Thoracic aorta (tissue), 2 donors: Measurements from ENCODE around the gene ALK. TPM values are rescaled to one million over a fixed set of nuclear protein-coding genes. Genes with fewer than 3 reads are reported as not detected.

ENCODE experiments used
- ATAC-seq: fragments of 150-250 bp; one replicate; pipeline ENCODE4 v1.8.0; 2017; ENCODE audit warnings: low read depth; ENCODE audit not compliant: insufficient number of reproducible peaks, low FRiP score
- DNase-seq: peaks from one replicate; pipeline ENCODE4 v3.0.0-alpha.2; 2020; ENCODE audit warnings: low spot score
- H3K27ac ChIP-seq, 2 donors: fragments of 200-600 bp; sonication (generic); 1 replicate in 1 of 2; 2 replicates in 1 of 2; pipeline ENCODE4 v1.5.1; 2016; ENCODE audit warnings: mild to moderate bottlenecking in 2 of 2, moderate library complexity in 2 of 2
- H3K27me3 ChIP-seq: fragments of 200-600 bp; sonication (generic); replicated peaks from 2 replicates; pipeline ENCODE4 v1.6.0; 2016; ENCODE audit warnings: mild to moderate bottlenecking; ENCODE audit not compliant: insufficient read depth
- H3K36me3 ChIP-seq: fragments of 200-600 bp; sonication (generic); one replicate; pipeline ENCODE4 v1.5.1; 2016
- H3K4me1 ChIP-seq, 2 donors: fragments of 200-600 bp; sonication (generic); 1 replicate in 1 of 2; 2 replicates in 1 of 2; pipeline versions ENCODE4 v1.5.1 to v1.6.0; 2016; ENCODE audit warnings: low read depth in 2 of 2, mild to moderate bottlenecking in 1 of 2; ENCODE audit not compliant: control insufficient read depth in 1 of 2
- H3K4me3 ChIP-seq: fragments of 200-600 bp; sonication (generic); 2 replicates; pipeline ENCODE4 v1.5.1; 2016; ENCODE audit warnings: mild to moderate bottlenecking
- H3K9me3 ChIP-seq: fragments of 200-600 bp; sonication (generic); 2 replicates; pipeline ENCODE4 v1.5.1; 2016
- CTCF ChIP-seq: fragments of 200-600 bp; sonication (generic); IDR thresholded peaks from one replicate; pipeline ENCODE4 v1.5.1; 2019; ENCODE audit warnings: antibody characterized with exemption
- total RNA-seq, 2 donors: library from RNA; depleted of rRNA; stranded (reverse); fragments of >200 nt; gene quantifications; one replicate each; pipeline versions ENCODE4 v1.1.0 to v1.2.3, GENCODE V29; 2016

Gene ALK
- total RNA-seq, 2 donors from 2014 or later, result 2.0 TPM; not detected in 1

GRCh38 chr2:29871541-29871940 is 49.8 kb downstream of the ALK start:
- H3K27me3 ChIP-seq, result no peaks in the 10 kb centered on the region
- H3K4me3 ChIP-seq, result no peak overlapping the region
- no peak for DNase-seq
- ATAC-seq, result no peak
- H3K27ac ChIP-seq, result no peak overlapping the region
- no peaks in the 10 kb centered on the region for H3K36me3 ChIP-seq
- H3K9me3 ChIP-seq, result no peaks in the 10 kb centered on the region
- TF ChIP-seq CTCF, result no peak
- no peaks in the 10 kb centered on the region for H3K4me1 ChIP-seq

GRCh38 chr2:29865512-29865911 is 55.9 kb downstream of the ALK start:
- no peak for ATAC-seq
- TF ChIP-seq CTCF, result no peak
- Histone ChIP-seq H3K36me3 (no peaks in the 10 kb centered on the region), H3K9me3 (no peaks in the 10 kb centered on the region), H3K4me3 (no peak overlapping the region), H3K27ac (no peak overlapping the region), H3K27me3 (no peaks in the 10 kb centered on the region), H3K4me1 (no peaks in the 10 kb centered on the region)
- no peak for DNase-seq

GRCh38 chr2:29864988-29865387 is 56.4 kb downstream of the ALK start:
- no peak for ATAC-seq
- Histone ChIP-seq H3K4me3 (no peak overlapping the region), H3K4me1 (no peaks in the 10 kb centered on the region), H3K36me3 (no peaks in the 10 kb centered on the region), H3K9me3 (no peaks in the 10 kb centered on the region), H3K27ac (no peak overlapping the region), H3K27me3 (no peaks in the 10 kb centered on the region)
- no peak for DNase-seq
- TF ChIP-seq CTCF, result no peak

GRCh38 chr2:29855924-29856639 is 65.3 kb downstream of the ALK start:
- H3K27ac ChIP-seq, result no peak overlapping the region
- ATAC-seq (no peak), DNase-seq (no peak)
- H3K4me3 ChIP-seq, result no peak overlapping the region
- no peak for TF ChIP-seq CTCF
- H3K27me3 ChIP-seq, result no peaks in the 10 kb centered on the region
- no peaks in the 10 kb centered on the region for H3K4me1 ChIP-seq
- no peaks in the 10 kb centered on the region for H3K9me3 ChIP-seq
- H3K36me3 ChIP-seq, result no peaks in the 10 kb centered on the region

- ATAC-seq, result no peak
- DNase-seq, result no peak
- H3K27ac ChIP-seq, result no peak overlapping the region
- H3K27me3 ChIP-seq, result no peaks in the 10 kb centered on the region
- no peak overlapping the region for H3K4me3 ChIP-seq
- no peaks in the 10 kb centered on the region for H3K9me3 ChIP-seq
- no peak for TF ChIP-seq CTCF
- no peaks in the 10 kb centered on the region for H3K36me3 ChIP-seq
- no peaks in the 10 kb centered on the region for H3K4me1 ChIP-seq
These were observed 70.6 kb downstream of the ALK start for GRCh38 chr2:29850794-29851193.
